TTC549 (cell line): ENCODE data around the gene ATRAID.
"Not testable (repeated sequence)": the region's sequence is repeated elsewhere in the genome, so short reads cannot be mapped to it uniquely, and the experiment has no call there.

Experiments used
- FAIRE-seq: peaks from 2 replicates; lab custom pipeline; 2012; peaks lifted over from hg19 to GRCh38; lab: Jason Lieb, UNC

Gene ATRAID

GRCh38 chr2:27194538-27195354 is 17.1 kb upstream of the ATRAID start:
- FAIRE-seq = no peak

GRCh38 chr2:27195799-27196198 is 16.0 kb upstream of the ATRAID start:
- FAIRE-seq = not testable (repeated sequence)

DNA sequence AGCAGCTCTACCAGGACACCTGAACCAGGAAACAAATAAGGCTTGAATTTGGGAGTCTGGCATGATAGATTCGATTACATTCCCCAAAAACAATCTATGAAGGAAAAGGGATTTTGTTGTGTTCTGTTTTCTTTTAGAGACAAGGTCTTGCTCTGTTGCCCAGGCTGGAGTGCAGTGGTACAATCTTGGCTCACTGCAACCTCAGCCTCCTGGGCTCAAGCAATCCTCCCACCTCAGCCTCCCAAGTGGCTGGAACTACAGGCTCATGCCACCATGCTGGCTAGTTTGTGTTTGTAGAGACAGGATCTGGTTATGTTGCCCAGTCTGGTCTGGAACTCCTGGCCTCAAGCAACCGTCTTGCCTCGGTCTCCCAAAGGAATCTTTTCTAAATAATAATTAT is 13.8 kb upstream of the ATRAID start:
- FAIRE-seq = not testable (repeated sequence)

GRCh38 chr2:27198627-27199026 is 13.2 kb upstream of the ATRAID start:
- FAIRE-seq = no peak

DNA sequence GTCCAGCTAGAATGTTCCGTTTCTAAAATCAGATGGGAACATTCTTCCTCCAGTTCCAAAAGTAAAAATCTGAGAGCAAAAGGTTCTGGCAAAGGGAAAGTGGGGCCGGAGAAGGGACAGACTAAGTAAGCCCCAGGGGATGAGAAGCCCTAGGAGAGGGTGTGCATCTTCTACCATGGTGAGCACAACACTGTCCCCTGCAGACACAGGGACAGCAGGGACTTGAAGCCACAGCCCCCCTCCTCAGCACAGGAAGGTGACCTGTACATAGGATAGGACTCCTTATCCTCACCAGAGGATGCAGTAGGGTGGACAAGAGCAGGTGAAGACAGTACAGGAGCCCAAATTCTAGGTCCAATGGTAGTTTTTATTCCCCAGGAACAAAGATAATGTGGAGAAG is 12.6 kb upstream of the ATRAID start:
- FAIRE-seq = no peak

GRCh38 chr2:27201675-27202074 is 10.2 kb upstream of the ATRAID start:
- FAIRE-seq = no peak

- no peak for FAIRE-seq
These were observed 9.0 kb upstream of the ATRAID start for GRCh38 chr2:27202854-27203253.

- no peak for FAIRE-seq
These were observed 8.1 kb upstream of the ATRAID start for GRCh38 chr2:27203741-27204140.

GRCh38 chr2:27204566-27204965 is 7.3 kb upstream of the ATRAID start:
- FAIRE-seq = no peak

GRCh38 chr2:27205206-27205605 is 6.6 kb upstream of the ATRAID start:
- no peak for FAIRE-seq

DNA sequence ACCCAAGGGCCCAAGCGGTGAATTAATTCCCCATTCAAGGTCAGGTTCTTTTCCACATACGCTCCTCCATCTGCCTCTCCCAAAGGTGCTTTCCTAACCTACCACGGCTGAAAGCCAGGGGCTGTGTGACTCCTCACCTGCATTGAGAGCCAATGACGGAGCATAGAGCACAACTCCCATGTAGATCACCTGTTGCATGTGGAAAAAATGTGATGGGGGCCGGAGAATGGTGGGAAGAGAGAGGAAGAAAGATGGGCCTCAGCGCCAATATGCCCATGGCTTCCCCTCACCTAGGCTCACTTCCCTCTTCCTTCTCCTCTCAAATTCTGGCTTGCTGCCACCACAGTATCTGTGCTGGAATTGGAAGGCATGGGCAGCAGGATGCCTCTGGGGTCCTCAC is 5.5 kb upstream of the ATRAID start:
- FAIRE-seq = no peak

GRCh38 chr2:27208486-27209050 is 3.3 kb upstream of the ATRAID start:
- FAIRE-seq = no peak

DNA sequence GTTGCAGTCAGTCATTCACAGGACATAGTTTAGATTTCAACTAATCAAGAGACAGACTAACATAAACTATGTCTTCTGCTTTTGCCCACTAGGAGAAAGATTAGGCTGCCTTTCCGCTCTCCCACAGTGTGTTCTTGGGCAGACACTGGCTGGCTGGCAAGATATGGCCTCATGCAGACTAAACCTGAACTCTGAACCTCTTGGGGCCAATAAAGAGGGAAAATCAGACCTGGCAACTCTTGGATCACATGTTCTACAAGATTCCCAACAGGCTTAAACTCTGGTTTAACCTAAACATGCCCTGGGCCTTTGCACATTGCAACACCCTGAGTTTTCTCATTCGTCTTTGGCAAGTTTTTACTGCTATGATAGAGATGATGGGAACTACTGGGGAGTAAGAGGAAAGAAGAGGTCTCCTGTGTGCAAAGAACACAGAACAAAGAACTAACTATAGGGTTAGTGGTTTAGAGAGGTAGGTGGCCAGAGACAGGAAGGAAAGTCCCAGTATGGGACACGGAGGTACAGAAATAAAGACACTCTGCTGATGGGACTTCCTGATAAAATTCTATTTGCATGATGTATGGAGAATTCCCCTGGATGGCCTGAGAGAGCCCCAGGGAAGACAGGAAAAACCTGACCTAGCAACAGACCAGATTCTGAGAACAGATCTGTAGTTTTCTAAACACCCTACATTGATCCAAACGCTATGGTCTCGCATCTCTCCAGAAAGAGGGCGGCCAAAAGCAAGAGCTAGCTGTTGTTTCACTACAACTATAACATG is 2.0 kb upstream of the ATRAID start:
- FAIRE-seq = no peak

- no peak for FAIRE-seq
These were observed 449 bp upstream of the ATRAID start for GRCh38 chr2:27211241-27211942.

DNA sequence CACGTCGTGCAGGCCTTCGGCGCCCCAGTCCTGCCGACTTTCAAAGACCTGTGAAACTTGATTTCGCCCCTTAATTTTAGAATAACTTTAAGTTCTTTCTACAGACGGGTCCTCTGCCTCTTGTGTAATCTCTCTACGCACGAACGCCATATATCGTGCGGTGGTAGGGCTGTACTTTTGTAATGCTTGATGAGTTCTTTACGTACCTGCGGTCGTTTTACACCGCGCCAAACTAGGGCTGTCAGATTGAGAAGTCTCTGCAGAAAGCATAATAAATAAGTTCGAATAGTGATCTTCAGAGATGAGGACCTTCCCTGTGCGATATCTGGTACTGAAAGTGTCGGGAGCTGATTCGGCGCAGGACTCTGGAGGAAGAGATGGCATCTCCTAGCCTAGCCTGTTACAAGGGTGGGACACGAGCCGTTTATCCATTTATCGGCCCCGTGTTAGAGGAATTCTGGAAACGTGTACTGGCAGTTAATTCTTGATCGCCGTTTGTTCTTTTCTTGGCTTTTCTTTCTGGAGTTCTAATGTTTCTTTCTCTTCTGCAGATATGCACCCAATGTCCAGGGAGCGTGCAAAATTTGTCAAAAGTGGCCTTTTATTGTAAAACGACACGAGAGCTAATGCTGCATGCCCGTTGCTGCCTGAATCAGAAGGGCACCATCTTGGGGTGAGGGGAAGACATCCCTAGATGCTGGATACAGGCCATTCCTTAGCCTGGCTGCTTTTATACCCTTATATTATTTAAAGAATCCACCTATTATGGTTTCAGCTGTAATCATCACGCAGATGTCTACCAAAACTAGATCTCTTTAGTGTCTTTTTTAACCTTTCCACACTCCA is 1.0 kb downstream of the ATRAID start:
- no peak for FAIRE-seq

GRCh38 chr2:27214941-27215340 is 3.1 kb downstream of the ATRAID start:
- no peak for FAIRE-seq

DNA sequence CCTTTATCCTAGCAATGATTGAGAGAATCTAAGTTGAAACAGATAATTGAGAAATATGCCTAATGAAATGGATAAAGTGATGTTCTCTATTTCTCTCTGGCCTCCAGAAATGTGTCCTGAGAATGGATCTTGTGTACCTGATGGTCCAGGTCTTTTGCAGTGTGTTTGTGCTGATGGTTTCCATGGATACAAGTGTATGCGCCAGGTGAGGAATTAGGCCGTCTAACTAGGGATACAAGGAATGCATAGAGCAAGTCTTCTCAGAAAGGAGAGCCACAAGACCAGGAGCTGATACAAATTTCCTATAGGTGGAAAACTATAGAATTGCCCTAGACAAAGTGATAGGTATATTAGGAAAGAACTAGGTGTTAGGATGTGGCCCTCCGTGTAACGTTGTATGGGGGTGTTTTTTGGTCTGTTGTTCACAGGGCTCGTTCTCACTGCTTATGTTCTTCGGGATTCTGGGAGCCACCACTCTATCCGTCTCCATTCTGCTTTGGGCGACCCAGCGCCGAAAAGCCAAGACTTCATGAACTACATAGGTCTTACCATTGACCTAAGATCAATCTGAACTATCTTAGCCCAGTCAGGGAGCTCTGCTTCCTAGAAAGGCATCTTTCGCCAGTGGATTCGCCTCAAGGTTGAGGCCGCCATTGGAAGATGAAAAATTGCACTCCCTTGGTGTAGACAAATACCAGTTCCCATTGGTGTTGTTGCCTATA is 4.7 kb downstream of the ATRAID start:
- no peak for FAIRE-seq

DNA sequence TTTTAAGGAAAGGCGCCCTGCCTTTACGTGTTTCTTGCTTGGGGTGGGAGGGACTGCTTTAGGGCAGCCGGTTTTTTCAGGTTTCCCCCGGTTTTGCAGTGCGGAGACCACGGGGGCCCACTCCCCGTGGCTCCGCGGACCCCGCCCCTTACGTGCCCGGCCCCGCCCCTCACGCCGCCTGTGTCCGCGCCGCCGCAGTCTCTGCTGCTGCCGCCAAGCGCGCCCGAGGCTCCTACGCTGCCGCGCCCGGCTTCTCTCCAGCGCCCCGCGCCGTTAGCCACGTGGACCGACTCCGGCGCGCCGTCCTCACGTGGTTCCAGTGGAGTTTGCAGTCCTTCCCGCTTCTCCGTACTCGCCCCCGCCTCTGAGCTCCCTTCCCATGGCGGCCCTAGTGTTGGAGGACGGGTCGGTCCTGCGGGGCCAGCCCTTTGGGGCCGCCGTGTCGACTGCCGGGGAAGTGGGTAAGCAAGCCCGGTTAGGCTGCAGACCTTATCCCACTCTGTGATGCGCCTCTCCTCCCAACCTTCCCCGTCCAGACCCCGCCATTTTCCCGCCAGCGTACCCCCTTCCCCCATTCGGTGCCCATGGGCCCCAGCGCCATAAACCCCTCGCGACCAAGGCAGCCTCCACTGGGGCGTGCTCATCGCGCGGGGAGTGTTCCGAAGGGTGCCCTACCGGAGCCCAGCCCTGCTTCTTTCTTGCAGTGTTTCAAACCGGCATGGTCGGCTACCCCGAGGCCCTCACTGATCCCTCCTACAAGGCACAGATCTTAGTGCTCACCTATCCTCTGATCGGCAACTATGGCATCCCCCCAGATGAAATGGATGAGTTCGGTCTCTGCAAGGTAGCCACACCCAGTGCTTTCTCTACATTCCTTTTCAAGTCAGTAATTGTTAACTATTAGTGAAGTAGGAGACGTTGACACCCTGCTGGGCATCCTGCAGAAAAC is 5.6 kb downstream of the ATRAID start, which contains the start of gene CAD:
Gene CAD (plus strand): TSS at position 197 of the 949 bp plus-strand sequence. CDS start 183 bp downstream, at position 380.
- no peak for FAIRE-seq

DNA sequence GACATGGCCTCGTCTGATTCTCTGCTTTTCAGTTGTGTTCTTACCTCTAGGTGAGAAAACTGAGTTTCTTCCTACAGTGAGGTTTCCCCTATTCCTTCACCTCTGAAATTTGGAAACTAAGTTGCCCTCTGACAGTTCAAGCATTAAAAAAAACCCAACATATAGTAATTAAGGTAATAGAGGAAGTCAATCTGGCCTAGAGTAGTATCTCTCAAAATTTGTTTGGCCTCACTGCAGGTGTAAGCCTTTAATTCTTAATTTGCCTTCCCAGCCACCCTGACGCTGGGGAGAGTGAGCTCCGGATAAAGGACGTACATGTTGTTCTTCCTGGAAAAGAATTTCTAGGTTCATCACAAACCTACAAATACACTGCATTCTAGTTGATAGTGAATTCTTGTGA is 6.8 kb downstream of the ATRAID start:
- FAIRE-seq = no peak

GRCh38 chr2:27219091-27219490 is 7.2 kb downstream of the ATRAID start:
- FAIRE-seq = no peak
